CMK (cell line): ENCODE measurements around the gene B3GNT8.
"Not testable (repeated sequence)": the region's sequence is repeated elsewhere in the genome, so short reads cannot be mapped to it uniquely, and the experiment has no call there.

Experiments
- DNase-seq: peaks from one replicate; pipeline ENCODE4 v3.0.0-alpha.2; 2010; ENCODE audit warnings: low read depth

The B3GNT8 gene

DNA sequence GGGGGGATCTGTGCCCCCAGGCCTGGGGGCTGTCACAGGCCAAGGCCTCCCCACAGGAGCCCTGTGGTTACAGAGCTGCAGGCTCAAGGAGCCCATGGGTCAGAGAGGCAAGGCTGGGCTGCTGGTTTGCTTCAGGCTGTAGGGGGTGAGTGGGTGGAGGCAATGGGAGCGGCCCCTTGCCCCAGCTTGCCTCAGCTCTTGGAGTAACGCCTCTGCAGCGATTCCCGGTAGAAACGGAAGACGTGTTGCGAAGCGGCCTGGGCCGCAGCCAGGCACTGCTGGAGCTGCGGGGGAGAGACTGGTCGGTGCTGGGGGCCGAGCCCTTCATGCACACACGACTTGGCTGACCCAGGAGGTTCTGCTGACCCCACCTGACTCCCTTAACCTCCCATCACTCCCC is 40.7 kb downstream of the B3GNT8 start:
- DNase-seq = no peak

DNA sequence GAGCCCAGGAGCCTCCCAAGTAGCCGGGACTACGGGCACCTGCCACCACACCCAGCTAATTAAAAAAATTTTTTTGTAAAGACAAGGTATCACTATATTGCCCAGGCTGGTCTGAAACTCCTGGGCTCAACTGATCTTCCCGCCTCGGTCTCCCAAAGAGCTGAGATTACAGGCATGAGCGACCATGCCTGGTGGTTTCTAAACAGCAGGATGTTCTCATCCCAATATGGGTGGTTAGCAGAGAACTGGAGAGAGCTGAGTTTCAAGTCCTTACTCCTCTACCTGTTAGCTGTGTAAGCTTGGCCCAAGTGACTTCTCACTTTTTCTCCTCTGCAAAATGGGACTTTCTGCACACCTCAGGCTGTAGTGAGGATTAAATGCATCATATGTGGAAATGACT is 42.8 kb downstream of the B3GNT8 start:
- no peak for DNase-seq

DNA sequence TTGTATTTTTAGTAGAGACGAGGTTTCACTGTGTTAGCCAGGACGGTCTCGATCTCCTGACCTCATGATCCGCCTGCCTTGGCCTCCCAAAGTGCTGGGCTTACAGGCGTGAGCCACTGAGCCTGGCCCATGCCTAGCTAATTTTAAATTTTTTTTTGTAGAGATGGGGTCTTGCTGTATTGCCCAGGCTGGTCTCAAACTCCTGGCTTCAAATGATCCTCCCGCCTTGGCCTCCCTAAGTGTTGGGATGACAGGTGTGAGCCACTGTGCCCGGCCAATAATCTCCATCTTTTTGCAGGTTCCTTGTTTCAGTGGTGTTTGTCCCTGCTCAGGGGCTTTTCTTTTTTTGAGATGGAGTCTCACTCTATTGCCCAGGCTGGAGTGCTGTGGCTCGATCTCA is 45.6 kb downstream of the B3GNT8 start:
- not testable (repeated sequence) for DNase-seq

DNA sequence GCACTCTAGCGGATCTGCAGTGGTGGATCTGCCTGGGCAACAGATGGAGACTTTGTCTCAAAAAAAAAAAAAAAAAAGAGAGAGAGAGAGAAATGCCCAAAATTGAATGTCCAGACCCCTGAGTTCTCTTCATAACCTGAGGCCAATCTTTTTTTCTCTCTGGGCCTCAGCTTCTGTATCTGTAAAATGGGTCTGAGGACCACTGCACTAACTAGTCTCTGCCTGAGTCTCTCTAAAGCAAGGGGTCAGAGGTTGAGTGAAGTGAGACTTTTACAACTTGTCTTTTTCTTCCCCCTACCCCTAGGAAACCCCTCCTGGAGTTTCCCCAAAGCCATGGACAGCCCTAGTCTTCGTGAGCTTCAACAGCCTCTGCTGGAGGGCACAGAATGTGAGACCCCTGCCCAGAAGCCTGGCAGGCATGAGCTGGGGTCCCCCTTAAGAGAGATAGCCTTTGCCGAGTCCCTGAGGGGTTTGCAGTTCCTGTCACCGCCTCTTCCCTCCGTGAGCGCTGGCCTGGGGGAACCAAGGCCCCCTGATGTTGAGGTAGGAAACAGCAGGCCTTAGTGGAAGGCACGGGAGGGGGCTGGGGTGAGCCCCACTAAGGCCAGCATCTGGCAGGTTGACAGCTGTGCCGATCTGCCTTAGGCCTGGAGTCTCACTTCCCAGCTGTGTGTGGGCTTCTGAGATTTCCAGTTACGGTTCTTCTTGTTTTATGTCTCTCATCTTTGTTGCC is 49.0 kb downstream of the B3GNT8 start:
- DNase-seq = no peak

DNA sequence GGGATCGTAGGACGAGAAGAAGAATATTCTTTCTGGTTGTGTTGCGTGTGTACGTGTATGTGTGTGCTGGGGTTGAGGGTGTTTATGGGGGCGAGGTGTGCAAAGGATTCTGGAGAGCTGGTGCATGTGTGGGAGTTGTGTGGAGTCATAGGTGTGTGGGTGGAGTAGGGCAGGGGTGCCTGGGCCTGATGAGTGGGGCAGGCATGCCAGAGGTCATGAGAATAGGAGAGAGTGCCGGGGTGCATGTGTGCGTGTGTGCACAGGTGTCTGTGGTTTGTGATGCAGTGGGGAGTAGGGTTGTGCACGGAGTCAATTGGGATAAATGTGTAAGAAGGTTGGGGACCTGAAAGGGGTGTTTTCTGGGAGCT is 50.2 kb downstream of the B3GNT8 start:
- DNase-seq = no peak

DNA sequence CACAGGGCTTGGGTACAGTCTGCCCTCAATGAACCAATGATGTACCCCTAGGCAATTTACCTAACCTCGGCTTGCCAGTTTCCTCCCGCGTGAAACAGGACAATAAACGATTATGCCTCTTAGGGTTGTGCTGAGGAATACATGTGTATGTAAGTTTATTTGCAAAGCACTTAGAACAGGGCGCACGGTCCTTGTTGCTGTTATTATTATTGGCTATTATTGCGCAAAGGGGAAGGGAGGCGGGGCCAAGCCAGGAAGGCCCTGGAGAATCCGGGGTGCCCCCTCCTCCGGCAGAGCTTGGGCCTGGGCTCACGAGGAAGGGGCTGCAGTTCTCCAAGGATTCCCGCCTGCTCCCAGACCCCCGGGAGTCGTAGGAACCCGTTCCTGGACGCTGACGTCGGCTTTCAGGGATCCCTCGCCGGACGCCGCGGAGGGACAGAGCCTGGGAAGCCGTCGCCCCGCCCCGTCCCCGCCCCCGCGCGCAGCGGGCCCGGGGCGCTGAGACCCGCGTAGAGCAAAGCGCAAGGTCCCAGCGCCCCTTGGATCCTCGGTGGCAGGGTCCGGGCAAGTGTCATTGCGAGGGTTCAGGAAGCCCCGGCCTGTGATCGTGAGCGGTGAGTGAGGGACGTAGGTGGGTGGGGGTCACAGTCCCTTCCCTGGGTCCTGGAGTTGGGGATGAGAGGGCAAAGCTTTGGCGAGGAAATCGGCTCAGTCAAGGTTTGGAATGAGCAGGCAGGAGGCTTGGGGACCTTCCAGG is 50.8 kb downstream of the B3GNT8 start, which contains the start of gene TMEM91:
Gene TMEM91 (plus strand): TSS at position 293 of the 757 bp plus-strand sequence. CDS start 1,777 bp downstream, outside the sequence.
- no peak for DNase-seq
